K562 (cell line): ENCODE data around the gene TBC1D17. TPM values are rescaled to one million over a fixed set of nuclear protein-coding genes. Genes with fewer than 3 reads are reported as not detected.
A peak's percentile ranks its signal among the peaks of the same experiment; 100 is the strongest.

Experiments used
- ATAC-seq: fragments of 200-7000 bp; cut with Tn5 transposase; 3 replicates; pipeline ENCODE4 v1.9.1; 2020; ENCODE audit warnings: moderate library complexity
- BruUV-seq: library from RNA; stranded (reverse); fragments of 400-500 nt; replicated peaks from 2 replicates; lab custom pipeline; 2021; lab: Mats Ljungman, UMichigan
- CTCF ChIA-PET: fragments of 300-600 bp; formaldehyde crosslinking; extraction: SDS; loops from one replicate; lab custom pipeline; 2021; ENCODE audit warnings: low intra/inter-chr PET ratio; lab: Yijun Ruan, JAX
- POLR2A ChIA-PET: fragments of 300-600, 350-650 bp; sonication (Branson Sonifier 250); formaldehyde crosslinking; extraction: SDS; loops from one replicate; lab custom pipeline; 2021; ENCODE audit warnings: antibody characterized with exemption, inconsistent platforms; lab: Yijun Ruan, JAX
- DNase-seq, 4 experiments: peaks; one replicate each; pipeline versions ENCODE4 v3.0.0 to v3.0.0-alpha.2; 2011 to 2018; ENCODE audit warnings: low spot score in 3 of 4, mixed read lengths in 3 of 4; ENCODE audit errors: extremely low read depth in 1 of 4
- FAIRE-seq: peaks from 2 replicates; lab custom pipeline; 2011; peaks lifted over from hg19 to GRCh38; lab: Jason Lieb, UNC
- H2AFZ ChIP-seq: 2 replicates; pipeline ENCODE4 v1.6.0; 2011; ENCODE audit warnings: low read depth, low read length, control low read depth, inconsistent platforms
- H3K27ac ChIP-seq: fragments of 200-600 bp; 3 replicates; pipeline ENCODE4 v1.8.0; 2011; ENCODE audit warnings: low read depth, mild to moderate bottlenecking, control low read depth, inconsistent platforms, low read length, moderate library complexity, mixed read lengths; ENCODE audit errors: extremely low read depth
- H3K27me3 ChIP-seq, 2 experiments: fragments of 300-600 bp in 1 of 2; 2 replicates in 1 of 2; 3 replicates in 1 of 2; pipeline versions ENCODE4 v1.6.0 to v1.8.0; 2011; ENCODE audit warnings: inconsistent platforms in 2 of 2, low read length in 2 of 2, mild to moderate bottlenecking in 1 of 2, mixed read lengths in 1 of 2, moderate library complexity in 1 of 2; ENCODE audit not compliant: control insufficient read depth in 2 of 2, insufficient read depth in 2 of 2
- H3K36me3 ChIP-seq: fragments of 300-600 bp; 3 replicates; pipeline ENCODE4 v1.8.0; 2011; ENCODE audit warnings: mild to moderate bottlenecking, low read length, inconsistent platforms; ENCODE audit not compliant: control insufficient read depth, insufficient read depth
- H3K4me1 ChIP-seq, 2 experiments: fragments of 200-600 bp in 1 of 2; replicated peaks in 1 of 2; 2 replicates in 1 of 2; 3 replicates in 1 of 2; pipeline versions ENCODE4 v1.5.1 to v1.8.0; 2011; ENCODE audit warnings: inconsistent platforms in 2 of 2, low read length in 2 of 2, mild to moderate bottlenecking in 1 of 2, mixed read lengths in 1 of 2, moderate library complexity in 1 of 2; ENCODE audit not compliant: control insufficient read depth in 2 of 2, insufficient read depth in 2 of 2
- H3K4me2 ChIP-seq: 2 replicates; pipeline ENCODE4 v1.6.1; 2011; ENCODE audit warnings: low read length, control low read depth, inconsistent platforms, mixed read lengths; ENCODE audit not compliant: insufficient read depth
- H3K4me3 ChIP-seq: fragments of 200-600 bp; sonication (generic), shearing (Covaris generic); 2 replicates; pipeline ENCODE4 v1.5.1; 2016; ENCODE audit warnings: control low read depth, inconsistent platforms
- H3K79me2 ChIP-seq: fragments of 200-600 bp; 3 replicates; pipeline ENCODE4 v1.8.0; 2011; ENCODE audit warnings: low read length, inconsistent platforms; ENCODE audit not compliant: control insufficient read depth, insufficient read depth
- H3K9ac ChIP-seq, 2 experiments: 2 replicates each; pipeline versions ENCODE4 v1.6.0 to v1.6.1; 2011; ENCODE audit warnings: low read depth in 2 of 2, low read length in 2 of 2, control low read depth in 1 of 2, inconsistent platforms in 1 of 2, mild to moderate bottlenecking in 1 of 2, mixed read lengths in 1 of 2; ENCODE audit not compliant: insufficient read depth in 1 of 2
- H3K9me1 ChIP-seq: one replicate; pipeline ENCODE4 v1.6.0; 2011; ENCODE audit warnings: inconsistent platforms, mild to moderate bottlenecking, low read length, moderate library complexity; ENCODE audit not compliant: control insufficient read depth, insufficient read depth
- H3K9me3 ChIP-seq: replicated peaks from 2 replicates; pipeline ENCODE4 v1.5.1; 2011; ENCODE audit warnings: low read depth, low read length, inconsistent platforms; ENCODE audit not compliant: control insufficient read depth, insufficient read depth
- H4K20me1 ChIP-seq: replicated peaks from 2 replicates; pipeline ENCODE4 v1.6.1; 2011; ENCODE audit warnings: low read length, inconsistent platforms, mixed read lengths; ENCODE audit not compliant: control insufficient read depth, insufficient read depth
- CTCF ChIP-seq, 3 experiments: IDR thresholded peaks in 2 of 3; conservative IDR thresholded peaks in 1 of 3; 2 replicates each; pipeline ENCODE4 v1.5.1; 2011 to 2012; ENCODE audit warnings: low read length in 3 of 3, mild to moderate bottlenecking in 3 of 3, control low read depth in 2 of 3, improper control_type of control experiment in 1 of 3, inconsistent platforms in 1 of 3, low read depth in 1 of 3, mixed read lengths in 1 of 3, moderate library complexity in 1 of 3; ENCODE audit not compliant: insufficient read depth in 2 of 3
- HOXB6 ChIP-seq: fragments of 250-450 bp; sonication (Bioruptor Pico); IDR thresholded peaks from 2 replicates; pipeline ENCODE4 v1.5.1; 2022; ENCODE audit warnings: mild to moderate bottlenecking, borderline replicate concordance
- MTA1 ChIP-seq: fragments of 450-650 bp; IDR thresholded peaks from 2 replicates; pipeline ENCODE4 v1.6.1; 2017; ENCODE audit warnings: borderline replicate concordance
- MXI1 ChIP-seq: IDR thresholded peaks from 2 replicates; pipeline ENCODE4 v1.6.1; 2011; ENCODE audit warnings: low read depth, mild to moderate bottlenecking, improper control_type of control experiment, low read length
- MYBL2 ChIP-seq, 2 experiments: fragments of 450-650 bp in 1 of 2; sonication (generic) in 1 of 2; formaldehyde crosslinking in 1 of 2; IDR thresholded peaks; 2 replicates each; pipeline versions ENCODE4 v1.6.1 to v1.8.1; 2017 to 2022; ENCODE audit warnings: borderline replicate concordance in 1 of 2, inconsistent platforms in 1 of 2, low read depth in 1 of 2, mild to moderate bottlenecking in 1 of 2, missing genetic modification reagents in 1 of 2, moderate library complexity in 1 of 2
- POLR2G ChIP-seq: fragments of 200-400 bp; formaldehyde crosslinking; IDR thresholded peaks from 2 replicates; pipeline ENCODE4 v1.6.1; 2017; ENCODE audit warnings: low read depth, mild to moderate bottlenecking, antibody characterized with exemption, low read length, moderate library complexity
- RERE ChIP-seq: sonication (generic); formaldehyde crosslinking; IDR thresholded peaks from 2 replicates; pipeline ENCODE4 v1.8.0; 2023; ENCODE audit warnings: missing genetic modification reagents, mild to moderate bottlenecking, borderline replicate concordance
- ZBTB33 ChIP-seq: sonication (generic); formaldehyde crosslinking; IDR thresholded peaks from 2 replicates; pipeline ENCODE4 v1.8.1; 2023; ENCODE audit warnings: mild to moderate bottlenecking, missing genetic modification reagents
- WGBS: fragments of 100-300 bp; shearing (Covaris generic); methylation state at CpG from one replicate; pipeline ENCODE4 v1.1.6; 2016; ENCODE audit warnings: low coverage, mixed read lengths; ENCODE audit not compliant: insufficient coverage; ENCODE audit errors: missing lambda C conversion rate; 5-methylcytosine and 5-hydroxymethylcytosine counted together
- in situ Hi-C: fragments of 300-500 bp; cut with MboI; formaldehyde crosslinking; loops from 4 replicates; pipeline ENCODE4 v1.15.0; 2018; ENCODE audit warnings: inconsistent platforms, mixed read lengths
- intact Hi-C: fragments of 100-400 bp; cut with micrococcal nuclease; formaldehyde crosslinking; loops from 2 replicates; pipeline ENCODE4 v1.14.2; 2022
- polyA plus RNA-seq, 8 experiments: library from polyadenylated mRNA; depleted of rRNA in 4 of 8; stranded (reverse) in 5 of 8; unstranded in 3 of 8; fragments of >200 nt; fragmentation: Nextera tagmentation in 2 of 8; fragmentation: Illumina TruSeq in 1 of 8; extraction: Ambion mirVana in 2 of 8; extraction: Trizol in 1 of 8; gene quantifications; 2 replicates each; pipeline versions ENCODE4 v1.2.1 to v1.2.3, GENCODE V29; 2011 to 2014; ENCODE audit warnings: inconsistent platforms in 1 of 8, missing spikeins in 1 of 8
- total RNA-seq, 7 experiments: library from RNA; depleted of rRNA in 6 of 7; stranded (reverse); fragments of >200 nt in 6 of 7; fragmentation: Illumina TruSeq in 2 of 7; extraction: Trizol in 2 of 7; gene quantifications; 2 replicates each; pipeline versions ENCODE4 v1.2.1 to v1.2.3, GENCODE V29; 2011 to 2021; ENCODE audit warnings: low replicate concordance in 1 of 7

TBC1D17 gene
- total and polyA plus RNA-seq, 9 of the 15 experiments (the other 6 are each of a cell fraction or from before 2014, with no cell fraction given) = 0.42 to 16.0 (median 3.8) TPM

GRCh38 chr19:49916839-49917733, 39.6 kb downstream of the TBC1D17 start:
- WGBS = 88% methylated on average over 21 of the region's 21 CpGs
- H3K9me1 ChIP-seq = no peaks in the 10 kb centered on the region
- H3K36me3 ChIP-seq = peaks cover 90% of the 10 kb centered on the region; the same call in 2 of the 3 replicates

More at GRCh38 chr19:49916839-49917733, 39.6 kb downstream of the TBC1D17 start:
- intact Hi-C loops = no loop called here
- no peaks in the 10 kb centered on the region for H3K9me3 ChIP-seq
- no peaks in the 10 kb centered on the region for H3K27me3 ChIP-seq
- DNase-seq (no peak), ATAC-seq (no peak)
- peak overlapping the region in 1 of 2 experiments; percentile 43; a peak in 1 of 4 replicates for H3K9ac ChIP-seq
- no peak overlapping the region for H2AFZ ChIP-seq
- no peak overlapping the region for H3K4me3 ChIP-seq
- in situ Hi-C loops = no loop called here
- TF ChIP-seq RERE (CRISPR knock-in tag) = no peak
- no peak for TF ChIP-seq MTA1
- peak in 2 of 3 experiments; percentile 18 to 26; a peak in 2 of 6 replicates for TF ChIP-seq CTCF (IDR thresholded peaks at IDR 0.05 in 2 of 3, conservative IDR thresholded peaks at IDR 0.05 in 1 of 3; ENCODE audit: insufficient read depth in 2 of 3, low read depth in 1 of 3, low read length in 3 of 3)
- TF ChIP-seq ZBTB33 (CRISPR knock-in tag) = peak; percentile 77
- no peak for TF ChIP-seq MXI1
- TF ChIP-seq POLR2G = no peak
- TF ChIP-seq MYBL2 (IDR thresholded peaks at IDR 0.05; ENCODE audit: low read depth) = no peak
- TF ChIP-seq MYBL2 (CRISPR knock-in tag; IDR thresholded peaks at IDR 0.05; ENCODE audit: borderline replicate concordance) = no peak
- TF ChIP-seq HOXB6 = no peak
- TF ChIP-seq, all 486 proteins: peak for 2
- Histone ChIP-seq H4K20me1 (peaks cover 58% of the 10 kb centered on the region), H3K4me2 (no peak overlapping the region), H3K4me1 (peaks cover 0 to 22% of the 10 kb centered on the region in 2 experiments; a peak in 2 of 5 replicates), H3K79me2 (peaks cover 87% of the 10 kb centered on the region), H3K27ac (no peak overlapping the region)
- BruUV-seq = no TSS peak
- CTCF ChIA-PET = no interaction called here
- POLR2A ChIA-PET = interaction anchor here (0.9 to 13.2 kb wide), 5 partner anchors 12 to 48 kb away, joined by 3 to 105 read pairs (median 3); partner anchors contain the start of genes ATF5 and NUP62
- FAIRE-seq = no peak
